CD14-positive monocyte (primary cell): ENCODE results near the gene TBC1D28. TPM values are rescaled to one million over a fixed set of nuclear protein-coding genes. Genes with fewer than 3 reads are reported as not detected.
A peak's percentile ranks its signal among the peaks of the same experiment; 100 is the strongest.
"Not testable (repeated sequence)": the region's sequence is repeated elsewhere in the genome, so short reads cannot be mapped to it uniquely, and the experiment has no call there.

Source experiments
- DNase-seq, 3 donors: peaks; one replicate each; pipeline ENCODE4 v3.0.0-alpha.2; 2011 to 2022
- H2AFZ ChIP-seq: 2 replicates; pipeline ENCODE4 v1.6.0; 2012; ENCODE audit warnings: mild to moderate bottlenecking, low read depth, low read length, inconsistent platforms; ENCODE audit not compliant: insufficient read depth, poor library complexity, severe bottlenecking
- H3K27ac ChIP-seq, 2 donors: 1 replicate in 1 of 2; 2 replicates in 1 of 2; pipeline ENCODE4 v1.5.1; 2012 to 2013; ENCODE audit warnings: low read length in 2 of 2, control low read depth in 1 of 2, inconsistent platforms in 1 of 2, low read depth in 1 of 2, mild to moderate bottlenecking in 1 of 2
- H3K27me3 ChIP-seq, 2 donors: one replicate each; pipeline versions ENCODE4 v1.6.0 to v1.6.1; 2011 to 2013; ENCODE audit warnings: low read length in 2 of 2; ENCODE audit not compliant: control insufficient read depth in 2 of 2, insufficient read depth in 2 of 2
- H3K36me3 ChIP-seq, 2 donors: replicated peaks in 1 of 2; 1 replicate in 1 of 2; 2 replicates in 1 of 2; pipeline versions ENCODE4 v1.5.1 to v1.6.1; 2012 to 2013; ENCODE audit warnings: low read length in 2 of 2, control low read depth in 1 of 2, inconsistent platforms in 1 of 2, mild to moderate bottlenecking in 1 of 2; ENCODE audit not compliant: insufficient read depth in 2 of 2, control insufficient read depth in 1 of 2
- H3K4me1 ChIP-seq, 2 donors: 1 replicate in 1 of 2; 2 replicates in 1 of 2; pipeline versions ENCODE4 v1.5.1 to v1.6.1; 2012 to 2013; ENCODE audit warnings: low read length in 2 of 2, control low read depth in 1 of 2, inconsistent platforms in 1 of 2, mild to moderate bottlenecking in 1 of 2, moderate library complexity in 1 of 2; ENCODE audit not compliant: insufficient read depth in 2 of 2, control insufficient read depth in 1 of 2
- H3K4me2 ChIP-seq: replicated peaks from 2 replicates; pipeline ENCODE3; 2012; ENCODE audit warnings: low read length, moderate library complexity, mild to moderate bottlenecking; ENCODE audit not compliant: poor library complexity, severe bottlenecking; ENCODE audit errors: extremely low read depth
- H3K4me3 ChIP-seq, 3 experiments: fragments of 200-600 bp in 1 of 3; sonication (generic) in 1 of 3; replicated peaks in 1 of 3; 1 replicate in 2 of 3; 2 replicates in 1 of 3; pipeline ENCODE4 v1.5.1; 2011 to 2013; ENCODE audit warnings: low read length in 3 of 3, mild to moderate bottlenecking in 3 of 3, control low read depth in 2 of 3, low read depth in 2 of 3, inconsistent platforms in 1 of 3, moderate library complexity in 1 of 3
- H3K79me2 ChIP-seq: 2 replicates; pipeline ENCODE4 v1.6.0; 2012; ENCODE audit warnings: mild to moderate bottlenecking, control low read depth, inconsistent platforms, low read length, moderate library complexity; ENCODE audit not compliant: insufficient read depth
- H3K9ac ChIP-seq: 2 replicates; pipeline ENCODE4 v1.6.0; 2017; ENCODE audit warnings: low read length, mild to moderate bottlenecking; ENCODE audit not compliant: insufficient read depth, poor library complexity, severe bottlenecking
- H3K9me3 ChIP-seq, 2 donors: replicated peaks in 1 of 2; 1 replicate in 1 of 2; 2 replicates in 1 of 2; pipeline versions ENCODE4 v1.5.1 to v1.6.1; 2012 to 2013; ENCODE audit warnings: low read length in 2 of 2, control low read depth in 1 of 2; ENCODE audit not compliant: control insufficient read depth in 1 of 2, insufficient read depth in 1 of 2
- H4K20me1 ChIP-seq: 2 replicates; pipeline ENCODE4 v1.6.0; 2012; ENCODE audit warnings: mild to moderate bottlenecking, low read length, control low read depth, moderate library complexity; ENCODE audit not compliant: insufficient read depth
- H3K27ac Mint-ChIP-seq, 7 donors: one replicate each; pipeline ENCODE4 v1.8.0; 2020; ENCODE audit warnings: mild to moderate bottlenecking in 7 of 7, mixed read lengths in 7 of 7, moderate library complexity in 6 of 7, inconsistent platforms in 2 of 7
- H3K27me3 Mint-ChIP-seq, 3 donors: one replicate each; pipeline ENCODE4 v1.8.0; 2021 to 2022; ENCODE audit warnings: low read depth in 3 of 3, mild to moderate bottlenecking in 3 of 3, mixed read lengths in 3 of 3, moderate library complexity in 3 of 3, inconsistent platforms in 1 of 3
- H3K36me3 Mint-ChIP-seq, 2 donors: one replicate each; pipeline ENCODE4 v1.8.0; 2020; ENCODE audit warnings: mixed read lengths in 2 of 2, inconsistent platforms in 1 of 2, mild to moderate bottlenecking in 1 of 2
- H3K4me1 Mint-ChIP-seq: one replicate; pipeline ENCODE4 v1.8.0; 2020; ENCODE audit warnings: mild to moderate bottlenecking, mixed read lengths
- H3K4me3 Mint-ChIP-seq, 2 donors: one replicate each; pipeline ENCODE4 v1.8.0; 2020; ENCODE audit warnings: mild to moderate bottlenecking in 2 of 2, mixed read lengths in 2 of 2, moderate library complexity in 1 of 2
- H3K9me3 Mint-ChIP-seq, 7 donors: one replicate each; pipeline ENCODE4 v1.8.0; 2020 to 2022; ENCODE audit warnings: mixed read lengths in 7 of 7, mild to moderate bottlenecking in 6 of 7, moderate library complexity in 6 of 7, inconsistent platforms in 2 of 7
- WGBS: methylation state at CpG from one replicate; pipeline ENCODE4 v1.1.5; 2013; ENCODE audit warnings: missing lambda C conversion rate; ENCODE audit not compliant: insufficient coverage; 5-methylcytosine and 5-hydroxymethylcytosine counted together
- intact Hi-C, 2 donors: fragments of 100-400 bp; cut with micrococcal nuclease; formaldehyde crosslinking; loops; one replicate each; pipeline versions ENCODE4 v1.15.0 to v1.15.1; 2023
- polyA plus RNA-seq, 3 donors: library from polyadenylated mRNA; depleted of rRNA in 1 of 3; unstranded in 2 of 3; stranded (reverse) in 1 of 3; fragments of 300-500 nt in 2 of 3; fragments of >200 nt in 1 of 3; fragmentation: Illumina TruSeq in 2 of 3; gene quantifications; 1 replicate in 2 of 3; 2 replicates in 1 of 3; pipeline ENCODE4 v1.2.3, GENCODE V29; 2012 to 2021
- TF ChIP-seq, protein P1 (sequence below): fragments of 200-600 bp; IDR thresholded peaks from one replicate; pipeline ENCODE4 v1.8.0; 2022; ENCODE audit warnings: antibody characterized with exemption, mild to moderate bottlenecking

The TBC1D28 gene
- polyA plus RNA-seq, 3 donors, result not detected

DNA sequence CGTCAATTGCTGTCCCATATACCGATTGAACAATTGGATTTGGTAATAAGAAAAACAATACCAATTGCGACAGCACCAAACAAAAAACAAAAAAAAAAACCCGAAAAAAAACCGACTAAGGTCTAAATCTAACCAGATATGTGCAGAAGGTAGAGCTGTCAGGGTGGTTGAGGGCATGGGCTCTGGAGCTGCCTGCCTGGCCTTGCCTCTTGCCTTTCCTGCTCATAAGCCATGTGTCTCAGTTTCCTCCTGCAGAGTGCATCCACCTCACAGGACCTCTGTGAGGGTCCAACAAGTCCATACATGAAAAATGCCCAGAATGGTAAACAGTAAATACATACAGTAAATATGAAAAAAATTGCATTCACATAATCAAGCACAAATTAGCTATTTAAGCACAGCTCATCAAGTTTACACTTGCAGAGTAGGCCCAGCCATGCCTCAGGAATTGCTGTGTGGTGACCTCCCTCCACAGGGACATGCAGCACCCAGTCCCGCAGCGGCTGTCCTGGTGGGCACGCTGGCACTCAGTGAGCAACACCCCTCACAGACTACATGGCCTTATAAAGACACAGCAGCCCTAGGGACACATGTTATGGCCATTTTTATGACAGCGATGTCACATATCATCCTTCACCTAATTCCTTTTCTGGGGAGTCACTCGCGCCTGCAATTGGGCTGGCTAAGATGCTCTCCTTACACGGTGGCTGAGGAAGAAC, 17.9 kb downstream of the TBC1D28 start:
- TF ChIP-seq, protein P1, sequence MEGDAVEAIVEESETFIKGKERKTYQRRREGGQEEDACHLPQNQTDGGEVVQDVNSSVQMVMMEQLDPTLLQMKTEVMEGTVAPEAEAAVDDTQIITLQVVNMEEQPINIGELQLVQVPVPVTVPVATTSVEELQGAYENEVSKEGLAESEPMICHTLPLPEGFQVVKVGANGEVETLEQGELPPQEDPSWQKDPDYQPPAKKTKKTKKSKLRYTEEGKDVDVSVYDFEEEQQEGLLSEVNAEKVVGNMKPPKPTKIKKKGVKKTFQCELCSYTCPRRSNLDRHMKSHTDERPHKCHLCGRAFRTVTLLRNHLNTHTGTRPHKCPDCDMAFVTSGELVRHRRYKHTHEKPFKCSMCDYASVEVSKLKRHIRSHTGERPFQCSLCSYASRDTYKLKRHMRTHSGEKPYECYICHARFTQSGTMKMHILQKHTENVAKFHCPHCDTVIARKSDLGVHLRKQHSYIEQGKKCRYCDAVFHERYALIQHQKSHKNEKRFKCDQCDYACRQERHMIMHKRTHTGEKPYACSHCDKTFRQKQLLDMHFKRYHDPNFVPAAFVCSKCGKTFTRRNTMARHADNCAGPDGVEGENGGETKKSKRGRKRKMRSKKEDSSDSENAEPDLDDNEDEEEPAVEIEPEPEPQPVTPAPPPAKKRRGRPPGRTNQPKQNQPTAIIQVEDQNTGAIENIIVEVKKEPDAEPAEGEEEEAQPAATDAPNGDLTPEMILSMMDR, result no peak
- Mint-ChIP-seq H3K4me3 (no peak overlapping the region), H3K36me3 (no peaks in the 10 kb centered on the region), H3K4me1 (peaks cover 14% of the 10 kb centered on the region), H3K9me3 (peaks cover 0 to 3% (median 0%) of the 10 kb centered on the region in 7 donors), H3K27ac (peak overlapping the region in 1 of 7 donors; percentile 18), H3K27me3 (peaks cover 0 to 2% (median 0%) of the 10 kb centered on the region in 3 donors)
- Histone ChIP-seq H3K4me3 (peak overlapping the region in 1 of 3 experiments; percentile 47), H3K27me3 (no peaks in the 10 kb centered on the region), H3K9ac (no peak overlapping the region), H3K9me3 (no peaks in the 10 kb centered on the region), H3K36me3 (no peaks in the 10 kb centered on the region), H3K79me2 (no peaks in the 10 kb centered on the region), H3K27ac (no peak overlapping the region), H3K4me1 (peaks cover 4 to 6% of the 10 kb centered on the region in 2 donors), H2AFZ (peak overlapping the region; percentile 29), H4K20me1 (no peaks in the 10 kb centered on the region), H3K4me2 (peak overlapping the region; percentile 58)
- DNase-seq, result no peak
- intact Hi-C loops, result no loop called here
- 100% methylated on average over 4 of the region's 12 CpGs for WGBS

GRCh38 chr17:18625509-18626104, 18.6 kb downstream of the TBC1D28 start:
- intact Hi-C loops, H3K9ac ChIP-seq, H3K9me3 Mint-ChIP-seq, H3K27me3 Mint-ChIP-seq, H2AFZ ChIP-seq, H3K4me1 ChIP-seq, H3K36me3 ChIP-seq, H3K79me2 ChIP-seq, H3K9me3 ChIP-seq, H3K36me3 Mint-ChIP-seq, H4K20me1 ChIP-seq, H3K27me3 ChIP-seq: not testable (repeated sequence)
- Histone ChIP-seq H3K4me3 (peak overlapping the region in 2 of 3 experiments; percentile 38 to 47), H3K27ac (peak overlapping the region in 1 of 2 donors; percentile 54), H3K4me2 (peak overlapping the region; percentile 58)
- Mint-ChIP-seq H3K4me3 (peak overlapping the region; percentile 84 to 87), H3K27ac (peak overlapping the region; percentile 85 to 97 (median 94)), H3K4me1 (peaks cover 14% of the 10 kb centered on the region)
- DNase-seq, result peak; percentile 76 to 86 (median 83)
- TF ChIP-seq, protein P1, result peak; percentile 100
- WGBS, result 14% methylated on average over 16 of the region's 22 CpGs

GRCh38 chr17:18624862-18625501, 19.2 kb downstream of the TBC1D28 start:
- intact Hi-C loops, H2AFZ ChIP-seq, H3K4me1 ChIP-seq, H3K36me3 Mint-ChIP-seq, H3K79me2 ChIP-seq, H4K20me1 ChIP-seq, H3K9ac ChIP-seq, H3K9me3 Mint-ChIP-seq, H3K27me3 ChIP-seq, H3K4me2 ChIP-seq, H3K9me3 ChIP-seq, H3K27me3 Mint-ChIP-seq, H3K36me3 ChIP-seq: not testable (repeated sequence)
- H3K27ac ChIP-seq, result peak overlapping the region in 1 of 2 donors; percentile 54
- Mint-ChIP-seq H3K4me1 (peaks cover 14% of the 10 kb centered on the region), H3K27ac (peak overlapping the region; percentile 85 to 97 (median 94)), H3K4me3 (peak overlapping the region; percentile 84 to 87)
- H3K4me3 ChIP-seq, result peak overlapping the region in 1 of 3 experiments; percentile 38
- no CpG with 5 or more reads among the region's 35 CpGs for WGBS
- DNase-seq, result peak in 1 of 3 donors; percentile 23
